GM18858 (cell line): ENCODE results near the gene CRTC2.
A peak's percentile ranks its signal among the peaks of the same experiment; 100 is the strongest.

Source experiments
- ATAC-seq: cut with Tn5 transposase; IDR thresholded peaks from one replicate; pipeline ENCODE4 v1.9.1; 2021; ENCODE audit not compliant: unreplicated experiment

Gene CRTC2

GRCh38 chr1:153951183-153951582, 7.2 kb downstream of the CRTC2 start:
- ATAC-seq = no peak

GRCh38 chr1:153946622-153947241, 11.7 kb downstream of the CRTC2 start, which contains the start of gene DENND4B:
DENND4B (minus strand) TSS chr1:153946718; CDS start chr1:153944374, 2,344 bp downstream.
- peak; percentile 41 for ATAC-seq

DNA sequence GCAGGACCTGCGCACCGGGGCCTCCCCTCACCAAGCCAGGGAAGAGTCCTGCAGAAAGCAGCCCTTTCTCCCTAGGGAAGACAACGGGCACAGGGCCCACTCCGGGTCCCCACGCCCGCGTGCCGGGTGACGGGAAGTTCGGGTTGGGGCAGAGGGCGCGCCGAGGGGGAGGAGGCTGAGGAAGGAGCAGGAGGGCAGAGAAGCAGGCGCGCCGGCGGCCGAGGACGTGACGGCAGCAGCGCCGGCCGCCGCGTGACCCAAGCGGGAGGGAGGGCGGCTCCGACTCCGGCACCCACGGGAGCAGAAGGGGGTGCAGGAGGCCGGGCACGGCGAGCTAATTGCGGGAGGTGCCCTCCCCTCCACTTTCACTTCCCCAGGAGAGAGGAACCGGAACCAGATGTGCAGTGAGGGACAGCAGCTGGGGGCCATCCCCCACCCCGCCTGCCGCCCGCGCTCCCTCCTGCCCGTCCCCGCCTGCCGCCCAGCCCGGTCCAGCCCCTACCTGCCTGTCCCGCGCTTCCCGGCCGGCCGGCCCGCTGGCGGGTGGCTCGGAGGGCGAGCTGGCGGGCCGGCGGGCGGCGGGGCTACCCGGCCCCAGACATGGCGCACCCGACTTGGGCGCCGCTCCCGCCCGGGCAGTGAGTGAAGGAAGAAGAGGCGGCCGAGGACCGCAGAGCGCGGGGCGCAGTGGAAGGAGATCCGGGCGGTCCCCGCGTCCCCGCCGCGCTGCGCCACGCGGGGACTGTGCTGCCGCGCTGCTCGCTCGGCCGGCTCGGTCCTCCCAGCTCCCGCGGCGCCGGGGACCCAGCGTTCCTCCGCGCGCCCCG, 12.4 kb downstream of the CRTC2 start:
- peak; percentile 61 for ATAC-seq

DNA sequence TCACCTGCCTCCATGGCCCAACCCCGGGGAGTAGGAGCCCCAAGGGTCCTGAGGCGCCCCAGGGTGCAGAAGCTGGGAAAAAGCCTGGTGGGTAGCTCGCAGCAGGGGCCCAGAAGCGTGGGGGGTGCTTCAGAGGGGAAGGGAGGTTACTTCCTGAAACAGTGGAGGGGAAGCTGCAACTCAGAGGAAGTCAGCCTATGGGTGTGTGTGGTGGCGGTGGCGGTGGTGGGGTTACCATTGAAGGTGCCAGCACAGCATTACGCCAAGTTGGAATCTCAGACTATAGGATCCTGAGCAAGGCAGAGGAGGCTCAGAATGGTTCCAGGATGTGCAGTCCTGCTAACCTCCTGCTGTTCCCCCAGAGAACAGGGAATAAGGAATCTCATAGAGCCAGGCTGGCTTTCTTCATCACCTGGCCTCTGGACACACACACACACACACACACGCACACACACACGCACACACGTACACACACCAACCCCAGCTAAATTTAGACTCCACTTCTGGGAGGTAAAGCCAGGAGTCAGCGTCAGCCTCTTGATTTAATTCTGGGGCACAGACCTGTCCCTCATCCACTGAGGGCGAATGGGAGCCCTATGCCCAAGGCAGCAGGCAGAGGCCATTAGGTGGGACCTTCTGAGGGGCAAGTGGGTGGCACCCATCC, 13.1 kb downstream of the CRTC2 start:
- ATAC-seq = no peak

GRCh38 chr1:153944827-153945117, 13.6 kb downstream of the CRTC2 start:
- no peak for ATAC-seq

GRCh38 chr1:153944005-153944826, 14.2 kb downstream of the CRTC2 start:
- no peak for ATAC-seq

DNA sequence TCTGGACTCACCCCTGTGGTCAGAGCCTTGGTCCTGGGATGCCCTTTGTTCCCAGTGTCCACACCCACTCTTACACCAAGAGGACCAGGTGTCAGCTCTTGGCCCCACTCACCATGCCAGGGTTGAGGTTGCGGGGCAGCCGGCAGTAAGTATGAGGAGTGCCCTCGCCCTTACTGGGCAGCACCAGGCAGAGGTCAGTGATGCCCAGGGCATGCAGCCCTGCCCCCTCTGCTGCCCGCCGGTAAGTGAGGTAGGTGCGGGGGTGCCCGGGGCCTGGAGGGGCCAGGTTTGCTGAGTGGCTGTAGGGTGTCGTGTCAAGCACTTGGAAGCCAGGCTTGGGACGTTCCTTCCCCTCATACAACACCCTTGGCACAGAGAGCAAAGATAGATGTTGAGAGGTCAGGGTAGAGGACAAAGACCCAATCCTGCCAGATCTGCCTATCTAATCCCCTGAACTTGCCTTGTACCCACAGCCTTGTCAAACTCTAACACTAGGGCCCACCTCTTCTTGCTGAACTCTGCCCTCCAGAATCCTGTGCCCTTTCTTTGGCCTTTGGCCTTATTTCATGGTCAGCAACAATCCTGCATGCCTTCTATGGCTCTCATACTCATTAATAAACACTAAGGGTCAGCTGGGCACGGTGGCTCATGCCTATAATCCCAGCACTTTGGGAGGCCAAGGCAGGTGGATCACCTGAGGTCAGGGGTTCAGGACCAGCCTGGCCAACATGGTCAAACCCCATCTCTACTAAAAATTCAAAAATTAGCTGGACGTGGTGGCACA, 15.5 kb downstream of the CRTC2 start:
- ATAC-seq = no peak

DNA sequence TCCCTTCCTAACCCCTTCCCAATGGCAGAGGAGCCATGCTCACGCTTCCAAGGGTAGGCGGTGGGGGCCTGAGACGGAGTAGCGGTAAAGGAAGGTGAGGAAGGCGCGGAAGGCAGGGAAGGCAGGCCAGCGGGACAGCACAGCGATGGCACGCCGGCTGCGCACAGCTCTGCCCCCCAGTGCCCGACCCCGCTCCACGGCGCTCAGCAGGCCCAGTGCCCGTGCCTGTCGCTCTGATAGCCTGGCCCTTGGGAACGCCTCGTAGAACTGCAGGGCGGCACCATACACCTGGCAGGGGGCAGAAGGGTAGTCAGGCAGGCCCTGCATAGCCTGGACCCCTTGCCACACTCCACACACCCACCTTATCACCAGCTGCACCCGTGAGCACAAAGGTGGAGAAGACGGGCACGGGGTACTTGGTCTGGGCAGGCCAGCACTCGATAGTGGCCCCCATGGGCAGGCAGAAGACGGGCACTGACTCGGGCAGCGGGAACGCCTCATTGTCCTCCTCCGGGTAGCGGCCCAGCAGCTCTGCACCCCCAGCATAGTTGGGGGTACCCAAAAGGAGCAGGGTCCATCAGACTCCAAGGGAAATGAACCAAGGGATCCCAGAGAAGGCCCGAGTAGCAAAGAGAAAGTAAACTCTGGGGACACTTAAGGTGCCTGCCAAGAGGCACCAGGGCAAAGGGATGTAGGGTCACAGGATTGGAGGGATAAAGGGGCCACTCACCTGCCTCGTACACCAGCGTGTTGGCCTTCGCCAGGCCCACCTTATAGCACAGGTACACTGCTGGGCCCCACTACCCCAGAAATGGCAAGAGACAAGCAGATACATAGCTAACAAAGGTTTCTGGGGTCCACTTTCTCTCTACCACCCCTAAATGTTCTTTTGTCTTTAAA, 16.3 kb downstream of the CRTC2 start:
- ATAC-seq = no peak

DNA sequence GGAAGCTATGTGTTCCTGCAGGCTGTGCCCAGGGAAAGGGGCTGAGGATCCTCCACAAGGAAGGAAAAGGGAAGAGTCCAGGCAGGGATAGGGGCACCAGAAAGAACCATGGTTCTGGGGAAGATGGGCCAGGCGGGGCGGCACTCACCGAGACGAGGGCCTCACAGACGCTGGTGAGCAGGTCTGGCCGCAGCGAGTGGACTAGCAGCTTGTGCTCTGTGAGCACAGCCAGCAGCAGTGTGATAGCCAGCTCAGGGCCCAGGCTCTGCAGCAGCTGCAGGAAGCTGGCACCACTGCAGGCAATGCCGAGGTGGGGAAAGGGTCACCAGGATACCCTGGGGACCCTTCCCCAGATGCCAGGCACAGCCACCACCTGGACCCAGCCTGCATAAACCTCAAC, 17.7 kb downstream of the CRTC2 start:
- no peak for ATAC-seq

- ATAC-seq = no peak
Measured at GRCh38 chr1:153939476-153939875, 18.9 kb downstream of the CRTC2 start.

GRCh38 chr1:153938996-153939395, 19.4 kb downstream of the CRTC2 start:
- ATAC-seq = no peak

GRCh38 chr1:153937331-153937730, 21.1 kb downstream of the CRTC2 start:
- no peak for ATAC-seq

GRCh38 chr1:153936011-153936802, 22.2 kb downstream of the CRTC2 start:
- ATAC-seq = no peak

- ATAC-seq = no peak
Measured at GRCh38 chr1:153934746-153935145, 23.7 kb downstream of the CRTC2 start.

GRCh38 chr1:153933955-153934354, 24.5 kb downstream of the CRTC2 start:
- ATAC-seq = no peak

DNA sequence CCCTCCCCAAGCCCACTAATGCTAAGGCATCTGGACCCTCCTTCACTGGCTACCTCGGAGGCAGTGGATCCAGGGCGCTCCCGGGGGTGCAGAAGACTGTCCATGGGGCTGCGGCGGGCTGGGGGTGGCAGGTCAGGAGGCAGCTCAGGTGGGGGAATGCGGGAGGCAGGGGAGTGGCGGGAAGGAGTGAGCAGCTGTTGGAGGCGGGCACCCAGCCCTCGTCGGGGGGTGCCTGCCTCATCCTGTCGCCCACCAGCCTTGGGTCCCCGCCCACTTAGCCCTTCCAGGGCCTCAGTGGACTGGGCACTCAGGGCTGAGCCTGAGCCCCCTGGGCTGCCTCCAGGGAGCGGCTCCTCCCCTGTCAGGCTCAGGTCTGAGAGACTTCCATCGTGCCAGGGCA, 25.0 kb downstream of the CRTC2 start:
- ATAC-seq = no peak

- ATAC-seq = no peak
Measured at GRCh38 chr1:153932156-153933131, 26.0 kb downstream of the CRTC2 start.
